Embryonic facial prominence (tissue), 1 donor: ENCODE data around the gene NTN3.

Source experiments
- DNase-seq: peaks from one replicate; pipeline ENCODE4 v3.0.0-alpha.2; 2016; ENCODE audit errors: extremely low spot score

The NTN3 gene

DNA sequence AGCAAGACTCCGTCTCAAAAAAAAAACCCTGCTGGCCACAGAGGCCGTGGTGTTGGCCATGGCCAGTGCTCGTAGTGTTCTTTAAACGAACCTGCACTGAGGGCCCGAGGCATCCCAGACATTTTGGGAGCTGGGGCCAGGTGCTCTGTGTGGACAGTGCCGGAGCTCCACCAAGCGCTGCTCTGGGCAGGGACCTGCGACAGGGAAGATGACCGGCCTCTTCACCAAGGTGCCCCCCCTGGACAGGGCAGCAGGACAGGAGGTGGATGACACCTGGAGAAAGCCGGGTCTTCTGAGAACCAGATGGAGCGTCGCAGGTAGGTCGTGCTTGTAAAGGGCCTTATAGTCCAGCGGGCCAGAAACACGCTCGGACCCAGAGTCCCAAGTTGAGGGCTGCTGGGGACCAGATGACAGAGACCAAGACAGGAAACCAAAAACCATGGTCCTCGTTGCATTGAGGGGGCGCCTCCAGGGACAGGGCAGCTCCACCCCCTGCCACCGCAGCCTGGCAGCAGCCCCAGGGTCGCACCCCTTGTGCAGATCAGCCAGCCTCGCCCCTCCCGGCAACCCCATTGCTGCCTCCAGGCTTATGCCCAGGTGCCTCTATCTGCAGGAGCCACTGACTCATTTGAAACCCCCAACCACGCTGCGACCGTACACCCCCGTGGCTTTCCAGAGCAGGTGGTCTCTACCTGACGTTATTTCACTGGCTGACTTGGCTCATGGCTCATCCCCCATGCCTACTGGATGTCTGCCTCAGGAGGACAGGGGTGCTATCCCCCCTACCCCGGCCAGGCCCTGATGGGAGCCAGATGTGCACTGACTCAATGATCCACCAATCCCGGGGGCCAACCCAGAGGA, 4.2 kb upstream of the NTN3 start:
- no peak for DNase-seq

DNA sequence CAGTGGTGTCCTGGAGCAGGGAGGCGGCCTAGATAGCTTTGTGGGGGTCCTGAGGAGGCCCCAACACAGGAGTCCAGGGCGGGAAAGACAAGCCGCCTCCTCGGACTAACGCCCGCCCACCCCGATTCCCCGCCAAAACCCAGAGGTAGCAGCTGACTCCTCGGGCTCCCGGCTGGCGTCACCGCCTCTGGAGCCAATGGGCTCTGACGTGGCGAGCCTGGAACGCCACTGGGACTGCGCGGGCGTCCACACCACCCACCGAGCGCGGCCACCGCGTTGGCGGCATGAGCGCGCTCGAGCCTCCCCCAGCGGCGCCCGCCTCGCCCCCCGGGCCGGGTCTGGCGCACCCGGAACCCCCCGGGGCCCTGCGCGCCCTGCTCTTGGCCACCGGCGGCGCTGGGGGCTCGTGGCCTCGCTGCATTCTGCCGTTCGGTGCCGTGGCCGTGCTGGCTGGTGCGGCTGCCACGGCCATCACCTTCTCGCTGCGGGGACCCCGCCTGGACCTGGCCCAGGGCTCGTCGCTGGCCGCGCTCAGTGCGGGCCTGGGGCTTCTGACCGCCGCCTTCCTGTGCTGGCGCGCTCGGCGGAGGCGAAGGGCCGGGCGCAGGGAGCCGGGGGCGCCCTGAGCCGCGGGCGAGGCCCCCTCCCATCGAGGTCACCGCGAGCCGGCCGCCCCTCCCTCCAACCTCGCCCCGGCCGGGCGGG, 3.4 kb upstream of the NTN3 start:
- peak; percentile 69 for DNase-seq

DNA sequence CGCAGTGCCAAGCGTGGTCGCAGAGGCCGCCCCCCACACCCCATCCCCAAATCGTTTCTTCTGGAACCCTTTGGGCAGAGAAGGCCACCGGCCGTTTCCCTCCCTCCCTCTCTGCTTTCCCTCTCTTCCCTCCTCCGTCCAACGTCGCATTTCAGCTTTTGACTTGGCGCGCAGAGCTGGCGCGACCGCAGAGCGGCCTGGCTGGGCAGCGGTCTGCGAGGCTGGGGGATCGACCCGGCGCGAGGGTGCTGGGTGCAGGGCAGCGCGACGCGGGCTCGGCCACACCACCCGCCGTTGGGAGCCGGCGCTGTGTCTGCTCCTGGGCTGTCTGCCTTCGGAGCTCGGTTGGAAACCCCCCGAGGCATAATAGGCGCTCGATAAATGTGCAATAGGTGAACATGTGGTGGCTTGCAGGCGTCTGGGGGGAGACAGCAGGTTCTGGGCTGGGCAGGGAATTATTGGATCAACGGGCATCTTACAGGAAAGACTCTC, 2.8 kb upstream of the NTN3 start:
- DNase-seq: no peak

DNA sequence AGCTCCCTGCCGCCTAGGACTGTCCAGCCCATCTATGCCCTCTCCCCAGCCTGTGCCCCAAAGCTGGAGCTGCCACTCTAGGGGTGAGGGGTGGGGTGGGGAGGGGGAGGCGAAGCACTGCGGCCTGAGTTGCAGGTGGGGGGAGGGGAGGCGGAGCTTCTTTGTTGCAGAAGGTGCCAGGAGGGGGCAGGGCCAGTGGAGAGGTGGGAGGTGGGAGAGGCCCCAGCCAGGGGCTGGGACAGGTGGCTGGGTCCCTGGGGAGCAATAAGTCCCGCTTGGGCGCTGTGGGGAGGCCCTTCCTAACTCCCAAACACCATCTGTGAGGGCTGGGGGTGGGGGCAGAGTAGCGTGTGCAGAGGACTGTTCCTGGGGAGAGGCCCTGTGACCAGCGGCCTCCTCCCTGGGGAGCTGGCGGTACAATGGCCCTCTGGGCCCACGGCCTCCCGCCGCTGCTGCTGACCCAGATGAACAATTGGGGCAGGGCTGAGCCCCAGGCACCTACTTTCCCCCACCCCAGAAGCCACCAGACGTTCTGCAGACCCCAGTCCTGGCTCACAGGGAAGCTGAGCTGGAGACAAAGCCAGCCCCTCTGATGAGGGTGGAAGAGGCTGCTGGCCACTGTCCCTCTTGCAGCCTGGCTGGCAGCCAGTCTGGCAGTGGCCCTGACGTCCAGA, 2.2 kb upstream of the NTN3 start:
- DNase-seq: no peak

DNA sequence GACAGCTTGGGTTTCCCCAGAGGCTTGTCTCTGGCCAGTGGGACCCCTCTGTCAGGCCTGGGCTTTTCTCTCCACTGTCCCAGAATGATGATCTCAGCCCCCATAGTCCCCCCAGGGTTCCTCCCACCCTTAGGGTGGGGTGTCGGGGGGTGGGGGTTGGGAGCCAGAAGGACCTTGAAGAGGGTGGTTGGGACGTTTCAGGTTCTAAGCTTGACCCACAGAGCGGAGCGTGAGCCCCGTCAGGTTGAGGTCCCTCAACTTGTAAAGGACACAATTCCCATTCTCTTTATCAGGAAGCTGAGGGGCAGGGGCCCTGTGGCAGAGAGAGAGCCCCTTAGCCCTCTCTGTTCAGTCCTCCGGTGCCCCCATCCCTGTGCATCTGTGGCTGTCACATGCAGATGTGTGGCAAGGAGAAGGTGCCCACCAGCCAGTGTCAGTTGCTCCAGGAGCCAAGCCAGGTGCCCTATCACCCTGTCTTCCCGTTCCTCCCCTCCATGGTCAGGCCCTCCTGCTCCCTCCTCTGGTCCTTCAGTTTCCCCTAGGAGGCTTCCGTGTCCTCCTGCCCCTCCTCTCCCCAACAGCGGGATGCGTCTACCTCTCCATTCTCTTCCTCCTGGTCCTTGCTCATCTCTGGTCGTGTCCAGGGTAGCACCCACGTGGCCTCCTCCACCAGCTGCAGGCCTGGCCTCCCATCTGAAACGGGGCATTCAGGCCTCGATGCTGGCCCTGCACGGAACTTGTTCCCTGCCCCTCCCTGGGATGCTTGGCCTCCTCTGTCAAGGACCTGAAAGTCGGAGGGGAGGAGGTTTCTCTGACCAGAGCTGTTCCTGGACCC, 1.5 kb upstream of the NTN3 start:
- no peak for DNase-seq

DNA sequence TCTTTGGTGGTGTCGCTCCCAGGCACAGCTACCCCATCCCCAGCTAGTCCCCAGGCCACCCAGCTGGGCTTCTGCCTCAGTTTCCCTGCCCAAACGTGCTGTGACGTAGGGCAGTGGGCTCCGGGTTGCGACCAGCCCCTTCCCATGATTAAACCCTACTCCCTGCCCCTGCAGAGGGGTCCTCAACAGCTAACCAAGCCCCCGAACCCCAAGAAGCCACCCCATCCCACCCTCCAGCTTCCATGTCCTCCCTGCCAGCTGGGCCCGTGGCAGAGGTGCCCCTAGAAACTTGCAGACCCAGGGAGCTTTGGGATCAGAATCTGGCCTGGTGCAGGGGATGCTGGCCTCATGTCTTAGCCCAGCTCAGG, 879 bp upstream of the NTN3 start:
- no peak for DNase-seq

DNA sequence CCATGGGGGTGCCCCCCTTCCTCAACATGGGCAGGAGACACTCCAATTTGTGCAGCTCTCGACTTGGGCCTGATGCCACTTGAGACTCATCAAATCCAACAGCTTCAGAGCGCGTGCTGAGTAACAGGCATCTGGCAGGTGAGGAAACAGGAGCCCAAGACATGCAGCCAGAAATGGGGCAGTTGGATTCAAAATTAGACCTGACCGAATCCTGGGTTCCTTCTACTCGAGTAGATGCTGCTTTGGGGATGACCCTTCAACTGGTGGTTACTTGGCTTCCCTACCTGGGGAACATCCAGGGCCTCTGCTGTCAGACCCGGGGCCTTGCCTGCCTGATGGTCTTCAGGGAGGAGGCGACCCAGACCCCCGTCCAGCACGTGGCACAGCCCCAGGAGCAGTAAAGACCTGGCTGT, 488 bp upstream of the NTN3 start:
- DNase-seq: no peak

DNA sequence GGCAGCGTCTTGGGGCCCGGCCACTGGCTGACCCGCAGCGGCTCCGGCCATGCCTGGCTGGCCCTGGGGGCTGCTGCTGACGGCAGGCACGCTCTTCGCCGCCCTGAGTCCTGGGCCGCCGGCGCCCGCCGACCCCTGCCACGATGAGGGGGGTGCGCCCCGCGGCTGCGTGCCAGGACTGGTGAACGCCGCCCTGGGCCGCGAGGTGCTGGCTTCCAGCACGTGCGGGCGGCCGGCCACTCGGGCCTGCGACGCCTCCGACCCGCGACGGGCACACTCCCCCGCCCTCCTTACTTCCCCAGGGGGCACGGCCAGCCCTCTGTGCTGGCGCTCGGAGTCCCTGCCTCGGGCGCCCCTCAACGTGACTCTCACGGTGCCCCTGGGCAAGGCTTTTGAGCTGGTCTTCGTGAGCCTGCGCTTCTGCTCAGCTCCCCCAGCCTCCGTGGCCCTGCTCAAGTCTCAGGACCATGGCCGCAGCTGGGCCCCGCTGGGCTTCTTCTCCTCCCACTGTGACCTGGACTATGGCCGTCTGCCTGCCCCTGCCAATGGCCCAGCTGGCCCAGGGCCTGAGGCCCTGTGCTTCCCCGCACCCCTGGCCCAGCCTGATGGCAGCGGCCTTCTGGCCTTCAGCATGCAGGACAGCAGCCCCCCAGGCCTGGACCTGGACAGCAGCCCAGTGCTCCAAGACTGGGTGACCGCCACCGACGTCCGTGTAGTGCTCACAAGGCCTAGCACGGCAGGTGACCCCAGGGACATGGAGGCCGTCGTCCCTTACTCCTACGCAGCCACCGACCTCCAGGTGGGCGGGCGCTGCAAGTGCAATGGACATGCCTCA, 773 bp downstream of the NTN3 start:
- DNase-seq: no peak

DNA sequence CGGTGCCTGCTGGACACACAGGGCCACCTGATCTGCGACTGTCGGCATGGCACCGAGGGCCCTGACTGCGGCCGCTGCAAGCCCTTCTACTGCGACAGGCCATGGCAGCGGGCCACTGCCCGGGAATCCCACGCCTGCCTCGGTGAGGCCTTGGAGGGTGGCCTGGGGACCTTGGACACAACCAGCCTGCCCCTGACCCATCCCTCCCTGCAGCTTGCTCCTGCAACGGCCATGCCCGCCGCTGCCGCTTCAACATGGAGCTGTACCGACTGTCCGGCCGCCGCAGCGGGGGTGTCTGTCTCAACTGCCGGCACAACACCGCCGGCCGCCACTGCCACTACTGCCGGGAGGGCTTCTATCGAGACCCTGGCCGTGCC, 1.4 kb downstream of the NTN3 start:
- DNase-seq: no peak

DNA sequence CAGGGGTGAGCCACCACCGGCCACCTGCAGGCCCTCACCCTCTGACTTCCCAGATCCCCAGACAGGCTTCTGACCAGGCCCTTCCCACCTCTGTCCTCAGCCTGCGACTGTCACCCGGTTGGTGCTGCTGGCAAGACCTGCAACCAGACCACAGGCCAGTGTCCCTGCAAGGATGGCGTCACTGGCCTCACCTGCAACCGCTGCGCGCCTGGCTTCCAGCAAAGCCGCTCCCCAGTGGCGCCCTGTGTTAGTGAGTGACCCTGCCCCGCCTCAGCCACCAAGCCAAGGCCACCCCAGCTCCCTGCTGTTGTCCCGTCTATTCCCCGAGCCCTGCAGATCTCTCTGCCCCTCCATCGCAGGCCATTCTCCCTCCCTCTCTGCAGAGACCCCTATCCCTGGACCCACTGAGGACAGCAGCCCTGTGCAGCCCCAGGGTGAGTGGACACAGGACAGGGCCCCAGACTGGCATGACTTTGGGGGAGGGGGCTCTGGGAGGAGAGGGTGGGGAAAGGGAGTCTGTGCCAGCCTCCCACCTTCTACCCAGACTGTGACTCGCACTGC, 1.9 kb downstream of the NTN3 start:
- DNase-seq: no peak

DNA sequence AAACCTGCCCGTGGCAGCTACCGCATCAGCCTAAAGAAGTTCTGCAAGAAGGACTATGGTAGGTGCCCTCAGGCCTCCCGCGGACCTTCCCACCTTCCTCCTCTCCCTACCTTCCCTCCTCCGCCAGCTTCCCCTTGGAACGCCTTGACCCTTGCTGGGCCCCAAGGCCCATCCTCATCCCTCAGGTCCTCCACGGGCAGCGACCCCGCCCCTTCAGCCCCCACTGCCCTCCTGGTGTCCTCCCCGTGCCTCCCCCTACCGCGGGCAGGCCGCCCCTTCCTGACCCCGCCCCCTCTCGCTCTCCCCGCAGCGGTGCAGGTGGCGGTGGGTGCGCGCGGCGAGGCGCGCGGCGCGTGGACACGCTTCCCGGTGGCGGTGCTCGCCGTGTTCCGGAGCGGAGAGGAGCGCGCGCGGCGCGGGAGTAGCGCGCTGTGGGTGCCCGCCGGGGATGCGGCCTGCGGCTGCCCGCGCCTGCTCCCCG, 2.4 kb downstream of the NTN3 start:
- no peak for DNase-seq

DNA sequence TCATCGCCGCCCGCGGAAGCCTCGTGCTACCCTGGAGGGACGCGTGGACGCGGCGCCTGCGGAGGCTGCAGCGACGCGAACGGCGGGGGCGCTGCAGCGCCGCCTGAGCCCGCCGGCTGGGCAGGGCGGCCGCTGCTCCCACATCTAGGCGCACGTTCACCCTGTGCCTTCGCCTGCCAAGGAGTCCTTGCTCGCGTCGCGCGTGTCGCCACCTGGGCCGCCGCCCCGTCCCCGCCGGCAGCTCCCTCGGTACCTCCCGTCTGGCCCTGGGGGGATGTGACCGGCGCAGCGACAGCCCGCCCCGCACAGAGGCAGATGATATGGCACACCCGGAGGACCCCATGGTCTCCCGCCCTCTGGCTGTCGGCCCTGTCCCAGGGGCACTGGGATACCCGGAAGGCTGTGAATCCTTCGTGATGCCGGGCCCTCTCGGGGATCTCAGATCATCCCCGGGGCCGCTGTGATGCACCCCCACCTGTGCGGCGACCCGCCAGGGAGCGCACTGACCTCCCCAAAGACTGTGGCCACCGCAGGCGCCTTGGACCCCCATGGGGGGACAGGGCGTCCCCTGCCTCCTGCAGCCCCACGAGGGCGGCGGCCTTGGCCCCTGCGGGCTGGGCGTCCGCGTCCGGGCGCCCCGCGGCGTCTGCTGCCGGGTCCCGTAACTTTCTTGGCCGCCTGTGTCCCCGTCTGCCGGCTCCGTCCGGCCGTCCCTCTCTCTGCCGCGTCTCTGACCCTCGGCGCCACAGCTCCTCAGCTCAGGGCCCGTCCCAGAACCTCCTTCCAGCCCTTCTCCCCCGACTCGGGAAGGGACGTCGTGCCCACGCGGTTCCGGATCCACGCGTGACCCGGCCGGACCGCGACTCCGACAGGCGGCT, 3.1 kb downstream of the NTN3 start:
- no peak for DNase-seq

DNA sequence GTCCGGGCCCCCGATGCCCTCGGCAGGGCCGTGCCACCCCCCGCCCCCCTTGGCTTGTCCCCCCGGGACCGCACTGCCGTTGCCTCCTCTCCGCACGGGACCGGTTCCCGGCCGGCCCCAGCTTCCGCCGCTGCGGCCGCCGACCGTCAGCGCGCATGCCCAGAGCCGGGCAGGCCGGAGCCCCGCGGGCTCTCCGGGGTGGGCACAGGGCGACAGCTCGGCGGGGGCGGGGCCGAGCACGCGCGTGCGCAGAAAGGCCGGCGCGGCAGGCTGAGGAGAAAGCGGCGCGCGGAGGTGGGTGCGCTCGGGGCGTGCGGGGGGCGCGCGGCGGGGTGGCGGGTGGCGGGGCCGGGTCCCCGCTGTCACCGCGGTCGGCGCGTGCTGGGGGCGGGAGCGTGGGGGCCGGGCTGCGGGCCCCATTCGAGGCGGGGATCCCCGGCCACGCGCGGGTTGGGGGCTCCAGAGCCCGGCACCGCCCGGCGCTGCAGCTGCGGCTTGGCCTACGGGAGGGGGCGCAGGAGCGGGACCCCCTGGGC, 3.8 kb downstream of the NTN3 start, which contains the start of gene TBC1D24:
TSS of gene TBC1D24 (plus strand) at position 251 of the 536 bp plus-strand sequence. CDS start 21,022 bp downstream, outside the sequence.
- peak; percentile 49 for DNase-seq

DNA sequence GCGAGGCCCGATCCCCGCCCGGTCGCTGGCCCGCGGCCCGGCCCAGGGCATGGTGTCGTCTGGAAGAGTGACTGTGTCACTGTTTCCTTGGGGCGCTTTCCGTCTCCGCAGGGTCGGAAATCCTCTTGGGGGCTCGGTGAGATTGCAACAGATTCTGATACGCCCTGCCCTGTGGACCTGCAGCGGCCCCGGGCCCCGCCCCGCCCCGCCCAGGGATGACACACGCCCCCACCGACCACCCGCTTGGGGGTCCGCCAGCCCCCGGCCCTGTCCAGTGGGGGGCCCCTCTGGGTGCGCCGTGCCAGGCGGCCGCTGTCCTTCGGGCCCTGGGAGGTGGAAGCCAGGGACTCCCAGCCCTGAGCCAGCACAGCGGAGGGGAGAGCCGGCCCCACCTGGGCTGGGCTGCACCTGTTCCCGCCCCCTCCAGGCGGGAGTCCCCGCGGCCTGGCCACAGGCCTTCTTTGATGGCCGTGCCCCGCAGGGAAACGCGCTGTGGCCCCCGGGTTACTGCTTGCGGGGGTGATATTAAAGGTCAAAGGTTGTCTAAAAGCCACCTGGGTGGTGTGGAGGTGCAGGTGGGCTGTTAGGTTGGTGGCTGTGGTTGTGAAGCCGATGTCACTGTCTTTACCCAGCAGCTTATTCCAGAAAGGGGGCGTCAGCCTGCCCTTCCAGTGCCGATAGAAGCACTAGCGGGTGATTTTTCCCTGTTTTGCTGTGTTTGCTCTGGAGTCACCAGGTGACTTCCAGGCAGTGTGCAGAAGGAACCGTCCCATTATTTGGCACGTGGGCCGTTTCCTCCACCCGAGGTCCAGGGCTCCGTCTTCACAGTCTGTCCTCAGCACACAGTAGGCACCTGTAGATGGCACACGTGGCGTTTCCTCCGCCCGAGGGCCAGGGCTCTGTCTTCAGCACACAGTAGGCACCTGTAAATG, 4.6 kb downstream of the NTN3 start:
- DNase-seq: no peak

DNA sequence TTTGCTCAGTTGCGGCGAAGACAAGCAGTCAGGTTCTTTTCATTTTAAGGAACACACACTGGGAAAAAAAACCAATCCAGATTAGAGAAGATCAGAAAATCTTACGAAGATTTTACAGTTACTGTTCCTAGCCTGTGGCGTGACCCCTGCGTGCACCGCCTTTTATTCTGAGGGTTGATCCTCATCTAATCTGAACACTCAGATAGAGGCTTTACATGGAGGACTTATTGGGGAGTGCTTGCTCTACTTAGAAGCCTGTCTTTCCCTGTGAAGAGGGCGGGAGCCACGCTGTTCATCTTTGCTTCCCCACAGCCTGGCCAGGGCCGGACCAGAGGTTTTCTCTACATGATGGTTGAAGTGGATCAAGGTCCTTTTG, 5.2 kb downstream of the NTN3 start:
- DNase-seq: no peak

DNA sequence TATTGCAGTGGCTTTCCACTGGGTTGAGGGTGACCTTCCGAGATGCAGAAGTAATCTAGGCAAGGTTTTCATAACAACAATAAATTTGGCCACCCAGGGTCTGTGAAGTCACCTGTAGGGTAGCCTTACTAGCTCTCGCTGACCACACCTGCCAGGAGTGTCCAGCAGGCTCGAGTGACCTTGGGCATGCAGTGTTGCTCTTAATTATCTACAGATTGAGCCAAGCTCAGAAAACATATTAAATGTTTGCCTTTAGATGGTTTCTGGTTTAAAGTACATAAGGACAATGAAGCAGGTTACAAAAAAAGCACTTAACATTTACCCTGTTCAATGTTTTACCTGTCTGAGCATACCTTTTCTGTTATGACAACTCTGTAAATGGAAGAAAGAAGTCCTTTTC, 5.6 kb downstream of the NTN3 start:
- DNase-seq: no peak

DNA sequence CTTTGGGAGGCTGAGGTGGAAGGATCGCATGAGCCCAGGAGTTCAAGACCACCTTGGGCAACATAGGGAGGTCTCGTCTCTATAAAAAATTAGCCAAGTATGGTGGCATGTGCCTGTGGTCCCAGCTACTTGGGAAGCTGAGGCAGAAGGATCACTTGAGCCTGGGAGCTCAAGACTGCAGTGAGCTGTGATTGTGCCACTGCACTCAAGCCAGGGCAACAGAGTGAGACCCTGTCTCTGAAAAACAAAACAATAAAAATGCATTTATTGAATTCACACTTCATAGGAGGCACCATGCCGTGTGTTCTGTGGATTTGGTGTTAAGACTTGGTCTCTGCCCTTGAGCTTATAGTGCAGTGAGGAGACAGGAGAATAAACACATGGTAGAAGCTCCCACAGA, 6.2 kb downstream of the NTN3 start:
- DNase-seq: no peak

DNA sequence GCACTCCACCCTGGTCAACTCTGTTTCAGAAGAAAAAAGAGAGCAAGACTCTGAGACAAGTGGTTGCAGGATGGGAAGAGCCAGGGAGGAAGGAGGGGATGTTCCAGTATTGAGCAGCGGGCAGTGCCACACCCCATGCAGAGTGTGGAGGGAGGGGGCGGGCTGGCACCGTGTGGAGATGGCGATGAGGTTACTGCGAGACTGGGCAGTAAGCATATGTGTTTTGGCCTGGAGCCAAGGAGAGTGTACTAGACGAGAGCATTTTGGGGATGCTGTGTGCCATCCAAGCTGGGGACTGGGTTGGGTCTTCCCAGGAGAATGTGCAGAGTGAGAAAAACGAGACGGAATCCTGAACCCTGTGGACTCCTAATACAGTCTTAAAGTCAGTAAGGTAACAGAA, 7.2 kb downstream of the NTN3 start:
- DNase-seq: no peak
